GM12892 (cell line): ENCODE data around the gene NFYC.

ENCODE experiments used
- POLR2A ChIP-seq: IDR thresholded peaks from 2 replicates; pipeline ENCODE4 v1.6.1; 2011; ENCODE audit warnings: low read depth, low read length, control low read depth
- POLR2AphosphoS5 ChIP-seq: IDR thresholded peaks from 2 replicates; pipeline ENCODE4 v1.6.1; 2011; ENCODE audit warnings: low read depth, low read length, control low read depth
- TAF1 ChIP-seq: IDR thresholded peaks from 2 replicates; pipeline ENCODE4 v1.6.1; 2011; ENCODE audit warnings: low read depth, mild to moderate bottlenecking, control low read depth, low read length, borderline replicate concordance

GRCh38 chr1:40645118-40645680, 46.3 kb upstream of the NFYC start:
- TF ChIP-seq TAF1 (no peak), POLR2A (no peak), POLR2AphosphoS5 (no peak)
